Measurements from ENCODE around the gene ATP8A2. TPM values are rescaled to one million over a fixed set of nuclear protein-coding genes. Genes with fewer than 3 reads are reported as not detected.

The ATP8A2 gene
- polyA plus RNA-seq, 4 donors, result 5.4 to 6.7 (median 5.7) TPM

- no peak for DNase-seq (ENCODE audit: low read depth in 4 of 4, low spot score in 2 of 4)
These were observed 9.1 kb downstream of the ATP8A2 start for GRCh38 chr13:25380741-25381324.

- no peak for DNase-seq (ENCODE audit: low read depth in 4 of 4, low spot score in 2 of 4)
These were observed 13.1 kb downstream of the ATP8A2 start for GRCh38 chr13:25384758-25385410.

- no peak for DNase-seq (ENCODE audit: low read depth in 4 of 4, low spot score in 2 of 4)
These were observed 20.2 kb downstream of the ATP8A2 start for GRCh38 chr13:25391932-25392331.

DNA sequence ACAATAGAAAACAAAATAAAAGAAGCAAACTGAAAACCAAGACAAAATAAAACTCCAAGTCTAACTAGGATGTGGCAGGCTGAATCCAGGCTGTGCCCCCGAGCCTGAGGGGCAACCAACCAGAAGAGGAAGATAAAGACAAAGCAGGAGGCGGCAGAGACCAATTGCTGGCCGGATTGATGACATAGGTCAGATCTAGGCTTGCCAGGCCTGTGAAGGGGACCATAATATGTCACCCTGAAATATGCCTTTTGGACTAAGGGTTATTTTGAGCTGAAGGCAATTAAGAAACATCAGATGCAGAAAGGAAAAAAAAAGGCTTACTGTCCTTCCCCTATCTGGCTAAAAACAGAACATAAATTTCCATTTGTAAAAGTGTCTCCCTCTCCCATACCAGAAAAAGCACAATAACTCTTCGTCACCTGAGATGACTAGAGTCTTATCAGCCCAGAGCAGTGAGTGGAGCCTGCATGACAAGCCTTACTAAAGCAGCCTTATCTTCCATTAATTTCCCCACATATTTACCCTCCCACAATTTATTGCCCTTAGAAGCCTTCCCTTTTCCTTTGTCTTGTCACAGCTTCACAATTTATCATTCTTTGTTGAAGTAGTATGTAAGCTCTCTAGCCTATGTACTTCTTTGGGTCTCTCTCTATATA lies 22.8 kb downstream of the ATP8A2 start:
- no peak for DNase-seq (ENCODE audit: low read depth in 4 of 4, low spot score in 2 of 4)

- DNase-seq (ENCODE audit: low read depth in 4 of 4, low spot score in 2 of 4), result no peak
These were observed 26.0 kb downstream of the ATP8A2 start for GRCh38 chr13:25397763-25398162.

GRCh38 chr13:25400925-25401324 lies 29.2 kb downstream of the ATP8A2 start:
- no peak for DNase-seq (ENCODE audit: low read depth in 4 of 4, low spot score in 2 of 4)

DNA sequence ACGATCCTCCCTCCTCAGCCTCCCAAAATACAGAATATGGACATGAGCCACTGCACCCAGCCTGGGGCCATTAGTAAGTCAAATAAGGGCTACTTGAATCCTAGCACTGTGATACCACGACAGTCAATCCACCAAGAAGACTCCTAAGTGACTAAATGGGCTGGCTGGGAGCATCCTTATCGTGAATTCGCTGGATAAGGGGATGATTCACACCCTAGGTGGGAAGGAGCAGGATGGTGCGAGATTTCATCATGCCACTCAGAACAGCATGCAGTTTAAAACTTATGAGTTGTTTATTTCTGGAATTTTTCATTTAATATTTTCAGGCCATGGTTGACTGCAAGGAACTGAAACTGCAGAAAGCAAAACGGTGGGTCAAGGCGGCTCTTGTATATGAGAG lies 30.2 kb downstream of the ATP8A2 start:
- no peak for DNase-seq (ENCODE audit: low read depth in 4 of 4, low spot score in 2 of 4)

DNA sequence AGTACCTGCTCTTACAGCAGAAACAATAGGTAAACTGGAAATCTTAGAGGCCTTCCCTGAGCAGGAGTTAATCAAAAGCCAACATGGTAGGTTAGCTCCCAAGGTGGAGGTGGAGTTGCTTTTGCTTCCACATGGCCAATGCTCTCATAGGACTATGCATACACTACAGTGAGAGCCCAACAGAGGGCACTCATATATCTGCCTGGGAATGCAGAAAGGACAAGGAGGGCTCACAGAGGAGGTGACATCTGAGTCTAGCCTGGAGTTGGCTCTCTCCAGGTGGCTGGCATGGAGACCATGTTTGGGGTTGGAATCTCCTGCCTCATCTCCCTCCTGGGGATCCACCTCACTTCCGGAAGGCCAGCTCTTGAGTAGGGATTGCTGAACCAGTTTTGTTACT lies 34.6 kb downstream of the ATP8A2 start:
- no peak for DNase-seq (ENCODE audit: low read depth in 4 of 4, low spot score in 2 of 4)

- no peak for DNase-seq (ENCODE audit: low read depth in 4 of 4, low spot score in 2 of 4)
These were observed 38.2 kb downstream of the ATP8A2 start for GRCh38 chr13:25409938-25410337.

DNA sequence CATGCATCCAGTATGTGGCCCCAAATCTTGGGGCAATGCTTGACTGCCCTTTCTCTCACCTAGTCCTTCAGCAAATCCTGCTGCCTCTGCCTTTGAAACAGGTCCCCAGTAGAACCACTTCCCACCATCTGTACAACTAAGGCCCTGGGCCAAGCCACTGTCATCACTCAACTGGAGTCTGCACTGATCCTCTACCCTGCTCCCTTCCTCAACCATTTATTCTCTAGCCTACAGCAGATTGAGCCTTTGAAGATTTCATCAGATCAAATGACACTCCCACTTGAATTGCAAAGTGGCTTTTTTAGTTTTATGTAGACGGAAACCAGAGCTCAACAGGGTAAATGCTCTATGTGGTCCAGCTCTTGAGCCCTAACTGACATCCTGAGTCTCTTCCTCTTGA lies 43.5 kb downstream of the ATP8A2 start:
- DNase-seq (ENCODE audit: low read depth in 4 of 4, low spot score in 2 of 4), result no peak

DNA sequence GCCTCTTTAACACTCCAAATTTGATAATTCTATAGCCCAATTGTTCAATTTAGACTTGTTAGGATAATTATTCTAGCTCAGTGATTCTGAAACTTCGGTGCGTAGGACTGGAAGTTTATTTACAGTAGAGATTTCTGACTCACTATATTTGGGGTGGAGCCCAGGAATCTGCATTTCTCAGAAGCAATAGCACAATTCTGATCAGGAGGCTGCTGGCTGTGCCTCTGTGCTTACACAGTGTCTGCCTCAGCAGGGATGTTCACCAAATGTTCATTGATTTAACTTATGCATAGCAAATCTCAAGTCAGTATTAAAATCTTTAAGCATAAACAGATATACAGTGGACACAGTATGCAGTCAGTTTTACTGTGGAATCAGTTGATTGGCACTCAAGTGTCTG lies 45.8 kb downstream of the ATP8A2 start:
- DNase-seq (ENCODE audit: low read depth in 4 of 4, low spot score in 2 of 4), result no peak

- no peak for DNase-seq (ENCODE audit: low read depth in 4 of 4, low spot score in 2 of 4)
These were observed 48.4 kb downstream of the ATP8A2 start for GRCh38 chr13:25420161-25420560.

DNA sequence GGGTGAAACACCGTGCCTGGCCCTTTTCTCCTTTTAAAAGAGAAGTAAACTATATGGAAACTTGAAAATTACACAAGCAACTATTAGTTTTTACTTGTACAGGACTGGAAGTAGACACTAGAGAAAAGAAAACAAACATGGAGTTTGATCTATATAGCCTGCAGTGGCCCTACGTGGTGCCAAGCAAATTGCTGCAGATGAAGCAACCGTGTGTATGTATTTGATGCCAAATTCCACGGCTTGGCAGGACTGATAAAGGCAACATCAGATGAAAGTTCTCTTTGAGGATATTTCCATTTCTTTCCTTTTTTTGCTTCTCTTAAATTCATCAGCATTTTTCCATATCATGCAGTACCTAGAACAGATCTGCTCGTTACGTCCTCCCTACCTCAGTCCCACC lies 49.8 kb downstream of the ATP8A2 start:
- DNase-seq (ENCODE audit: low read depth in 4 of 4, low spot score in 2 of 4), result no peak

DNA sequence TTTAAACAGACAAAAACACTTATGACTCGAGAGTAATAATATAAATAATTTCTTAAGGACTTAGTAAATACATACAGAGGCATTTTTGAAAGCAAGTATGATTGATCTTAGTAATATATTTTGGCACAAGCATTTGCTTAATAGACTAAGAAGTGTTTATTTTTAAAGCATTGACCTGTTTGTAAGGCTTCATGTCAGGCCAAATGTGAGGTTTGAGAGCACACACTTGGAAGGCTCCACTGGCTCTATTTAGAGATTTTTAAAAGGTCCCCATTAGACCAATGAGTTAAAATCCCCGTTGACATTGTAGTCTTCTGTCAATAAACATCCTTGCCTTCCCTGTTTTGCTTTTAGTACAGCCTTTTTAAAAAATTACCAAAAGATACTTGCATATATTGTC lies 50.4 kb downstream of the ATP8A2 start:
- DNase-seq (ENCODE audit: low read depth in 4 of 4, low spot score in 2 of 4), result no peak

- no peak for DNase-seq (ENCODE audit: low read depth in 4 of 4, low spot score in 2 of 4)
These were observed 52.1 kb downstream of the ATP8A2 start for GRCh38 chr13:25423831-25424230.

- no peak for DNase-seq (ENCODE audit: low read depth in 4 of 4, low spot score in 2 of 4)
These were observed 57.7 kb downstream of the ATP8A2 start for GRCh38 chr13:25429466-25429865.

DNA sequence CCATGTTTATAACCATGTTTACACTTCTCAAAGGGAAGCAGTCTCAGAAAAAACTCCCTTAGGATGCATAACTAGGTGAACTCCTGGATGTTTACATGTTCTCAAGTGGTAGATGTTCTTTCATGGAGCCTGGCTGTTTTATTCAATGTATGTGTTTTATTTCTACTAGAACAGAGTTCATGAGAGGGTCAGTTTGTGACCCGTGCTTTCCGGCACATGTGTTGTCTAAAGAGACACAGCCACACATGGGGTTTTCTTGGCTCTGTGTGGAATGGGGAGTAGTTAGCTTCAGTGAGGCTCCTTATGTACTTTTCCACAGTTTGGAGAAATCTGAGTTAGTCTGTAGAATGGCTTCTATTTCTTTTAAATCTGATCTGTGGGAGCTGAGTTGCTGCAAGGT lies 60.9 kb downstream of the ATP8A2 start:
- peak; percentile 20 to 58 (median 42) for DNase-seq (ENCODE audit: low read depth in 4 of 4, low spot score in 2 of 4)

DNA sequence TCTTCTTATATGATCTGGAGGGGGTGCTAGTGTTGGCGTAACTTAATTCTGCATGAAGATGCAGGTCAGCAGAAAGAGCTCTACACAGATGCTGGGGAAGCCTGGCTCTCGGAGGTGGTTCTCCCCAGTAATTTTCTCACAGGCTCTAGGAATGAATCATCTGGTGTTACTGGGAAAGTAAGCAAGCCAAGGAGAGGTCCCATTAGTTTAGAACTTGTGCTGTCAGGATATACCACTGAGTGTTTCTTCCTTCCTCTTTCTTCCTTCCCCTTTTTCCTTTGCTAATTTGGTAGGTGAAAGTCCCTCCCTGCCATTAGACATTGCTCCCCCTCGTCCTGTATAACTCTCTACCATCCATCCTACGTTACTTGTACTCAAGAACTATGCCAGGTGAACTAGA lies 68.3 kb downstream of the ATP8A2 start:
- DNase-seq (ENCODE audit: low read depth in 4 of 4, low spot score in 2 of 4), result no peak

DNA sequence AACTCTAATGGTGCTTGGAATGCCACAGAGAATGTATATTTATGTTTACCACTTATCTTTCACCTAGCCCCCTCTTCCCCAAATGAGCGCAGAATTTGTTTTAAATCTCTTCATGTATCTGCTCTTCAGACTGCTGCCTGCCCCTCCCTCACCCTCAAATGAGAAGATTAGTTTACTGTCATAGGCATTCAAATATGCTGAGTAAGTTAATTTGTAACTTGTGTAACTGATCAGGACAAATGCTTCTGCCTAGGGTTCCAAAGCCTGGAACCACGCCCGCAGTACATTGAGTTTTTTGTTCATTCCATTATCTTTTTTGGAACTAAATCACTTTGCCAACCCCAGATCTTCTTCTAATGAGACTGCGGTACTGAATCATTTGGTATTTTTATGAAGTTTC lies 74.5 kb downstream of the ATP8A2 start:
- no peak for DNase-seq (ENCODE audit: low read depth in 4 of 4, low spot score in 2 of 4)

- DNase-seq (ENCODE audit: low read depth in 4 of 4, low spot score in 2 of 4), result no peak
These were observed 75.6 kb downstream of the ATP8A2 start for GRCh38 chr13:25447396-25447795.

DNA sequence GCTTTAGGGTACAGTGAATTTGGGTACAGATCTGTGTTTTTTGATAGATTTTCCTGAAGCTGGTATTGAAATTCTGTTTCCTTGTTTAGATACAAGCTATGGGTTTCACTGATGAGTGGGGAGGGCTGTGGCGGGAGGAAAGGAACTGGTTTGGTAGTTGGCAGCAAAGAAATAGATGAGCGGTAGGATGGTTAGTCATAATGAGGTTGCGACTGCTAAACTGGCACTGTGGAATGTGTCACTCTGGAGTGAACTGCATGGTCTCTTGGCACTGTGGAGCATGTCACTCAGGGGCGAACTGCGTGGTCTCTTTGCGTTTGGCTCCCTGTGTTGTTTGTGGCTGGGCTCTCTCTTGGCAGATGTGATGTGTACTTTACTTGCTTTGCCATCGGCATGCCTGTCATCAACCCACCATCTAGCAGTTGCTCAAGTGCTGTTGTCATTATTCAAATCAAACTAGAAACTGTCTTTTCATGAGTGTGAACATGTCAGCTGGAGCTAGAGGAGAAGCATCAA lies 82.1 kb downstream of the ATP8A2 start:
- no peak for DNase-seq (ENCODE audit: low read depth in 4 of 4, low spot score in 2 of 4)

- no peak for DNase-seq (ENCODE audit: low read depth in 4 of 4, low spot score in 2 of 4)
These were observed 83.4 kb downstream of the ATP8A2 start for GRCh38 chr13:25455146-25455545.
